Lower leg skin (tissue), 4 donors: Measurements from ENCODE around the gene HSPA5. TPM values are rescaled to one million over a fixed set of nuclear protein-coding genes. Genes with fewer than 3 reads are reported as not detected.
A peak's percentile ranks its signal among the peaks of the same experiment; 100 is the strongest.

ENCODE experiments used
- DNase-seq, 2 donors: peaks; one replicate each; pipeline ENCODE4 v3.0.0-alpha.2; 2019; ENCODE audit warnings: low spot score in 2 of 2
- H3K4me3 ChIP-seq: fragments of 200-600 bp; sonication (generic); 2 replicates; pipeline ENCODE4 v1.5.1; 2017; ENCODE audit warnings: mild to moderate bottlenecking, low read depth; ENCODE audit not compliant: poor library complexity, severe bottlenecking
- CTCF ChIP-seq, 3 donors: fragments of 450-650 bp; IDR thresholded peaks; one replicate each; pipeline ENCODE4 v1.5.1; 2016; ENCODE audit warnings: antibody characterized with exemption in 3 of 3, mild to moderate bottlenecking in 3 of 3, moderate library complexity in 2 of 3
- POLR2A ChIP-seq, 2 donors: fragments of 450-650 bp; IDR thresholded peaks; one replicate each; pipeline ENCODE4 v1.6.1; 2016 to 2017; ENCODE audit warnings: antibody characterized with exemption in 2 of 2, mild to moderate bottlenecking in 1 of 2, moderate library complexity in 1 of 2
- WGBS, 2 donors: methylation state at CpG; one replicate each; pipeline ENCODE4 v1.1.5; 2018; 5-methylcytosine and 5-hydroxymethylcytosine counted together
- intact Hi-C: fragments of 100-400 bp; cut with DNase I; formaldehyde crosslinking; loops from one replicate; pipeline ENCODE4 v1.15.0; 2023; ENCODE audit warnings: low total_unique reads
- total RNA-seq, 4 donors: library from RNA; depleted of rRNA; stranded (reverse); fragments of >200 nt; gene quantifications; one replicate each; pipeline ENCODE4 v1.1.0, GENCODE V29; 2016

Gene HSPA5
- total RNA-seq, 4 donors from 2014 or later, result 55.9 to 72.3 (median 65.7) TPM

- peak in 1 of 3 donors; percentile 3 for TF ChIP-seq CTCF (IDR thresholded peaks at IDR 0.05)
- TF ChIP-seq POLR2A (IDR thresholded peaks at IDR 0.05), result no peak
- intact Hi-C loops, result no loop called here
- DNase-seq, result peak; percentile 73 to 95
- WGBS, 2 donors, result 2 to 3% methylated on average over 34 to 37 of the region's 72 CpGs
- H3K4me3 ChIP-seq, result peak within 1 kb of the TSS; percentile 100
Observed at GRCh38 chr9:125261501-125262293, 20.6 kb upstream of the HSPA5 start, which contains the start of gene GAPVD1. TSS of gene GAPVD1 (plus strand) at chr9:125261826. CDS start at chr9:125298922, 37,096 bp downstream.

GRCh38 chr9:125260561-125260960 is 19.4 kb upstream of the HSPA5 start:
- intact Hi-C loops, result no loop called here

GRCh38 chr9:125258832-125259534 is 17.8 kb upstream of the HSPA5 start:
- intact Hi-C loops, result no loop called here
- no peak for TF ChIP-seq CTCF (IDR thresholded peaks at IDR 0.05)
- TF ChIP-seq POLR2A (IDR thresholded peaks at IDR 0.05), result no peak
- WGBS, 2 donors, result 61 to 78% methylated on average over 2 of the region's 2 CpGs
- DNase-seq, result no peak
- no peak overlapping the region for H3K4me3 ChIP-seq

More at GRCh38 chr9:125260561-125260960, 19.4 kb upstream of the HSPA5 start:
- no peak overlapping the region for H3K4me3 ChIP-seq
- DNase-seq, result no peak
- TF ChIP-seq POLR2A (IDR thresholded peaks at IDR 0.05) (no peak), CTCF (IDR thresholded peaks at IDR 0.05) (no peak)

- no peak for DNase-seq
- 90 to 93% methylated on average over 6 of the region's 6 CpGs for WGBS, 2 donors
- TF ChIP-seq POLR2A (IDR thresholded peaks at IDR 0.05), result no peak
- TF ChIP-seq CTCF (IDR thresholded peaks at IDR 0.05), result no peak
- no peak overlapping the region for H3K4me3 ChIP-seq
- intact Hi-C loops, result no loop called here
Observed at GRCh38 chr9:125258160-125258785, 17.1 kb upstream of the HSPA5 start.

GRCh38 chr9:125255781-125256391 is 14.7 kb upstream of the HSPA5 start:
- no peak overlapping the region for H3K4me3 ChIP-seq
- 42 to 45% methylated on average over 2 of the region's 2 CpGs for WGBS, 2 donors
- intact Hi-C loops, result no loop called here
- TF ChIP-seq CTCF (IDR thresholded peaks at IDR 0.05) (no peak), POLR2A (IDR thresholded peaks at IDR 0.05) (no peak)
- no peak for DNase-seq
